NCI-H2081 (cell line): ENCODE data around the gene TBX2.
"Not testable (repeated sequence)": the region's sequence is repeated elsewhere in the genome, so short reads cannot be mapped to it uniquely, and the experiment has no call there.

Source experiments
- DNase-seq, 2 experiments: peaks; one replicate each; lab custom pipeline; 2025; lab: John Stamatoyannopoulos, UW

The TBX2 gene

GRCh38 chr17:61413661-61414126, 14.1 kb downstream of the TBX2 start:
- no peak for DNase-seq

GRCh38 chr17:61414141-61414935, 14.7 kb downstream of the TBX2 start:
- no peak for DNase-seq

- DNase-seq = no peak
These were observed 15.3 kb downstream of the TBX2 start for GRCh38 chr17:61414936-61415251.

- no peak for DNase-seq
These were observed 15.9 kb downstream of the TBX2 start for GRCh38 chr17:61415374-61416210.

GRCh38 chr17:61416211-61416539, 16.5 kb downstream of the TBX2 start:
- DNase-seq = no peak

GRCh38 chr17:61416540-61417363, 17.1 kb downstream of the TBX2 start:
- peak; percentile 66 to 67 for DNase-seq

GRCh38 chr17:61418449-61418848, 18.8 kb downstream of the TBX2 start:
- no peak for DNase-seq

- no peak for DNase-seq
These were observed 19.9 kb downstream of the TBX2 start for GRCh38 chr17:61419496-61420046.

- DNase-seq = no peak
These were observed 20.4 kb downstream of the TBX2 start for GRCh38 chr17:61420052-61420451.

GRCh38 chr17:61420745-61421398, 21.2 kb downstream of the TBX2 start:
- no peak for DNase-seq

GRCh38 chr17:61421460-61421859, 21.8 kb downstream of the TBX2 start:
- DNase-seq = no peak

- DNase-seq = no peak
These were observed 22.6 kb downstream of the TBX2 start for GRCh38 chr17:61422116-61422799.

- DNase-seq = no peak
These were observed 23.2 kb downstream of the TBX2 start for GRCh38 chr17:61422869-61423268.

GRCh38 chr17:61423967-61424649, 24.5 kb downstream of the TBX2 start:
- no peak for DNase-seq

- peak in 1 of 2 experiments; percentile 14 for DNase-seq
These were observed 26.2 kb downstream of the TBX2 start for GRCh38 chr17:61425682-61426481.

GRCh38 chr17:61426482-61427304, 27.1 kb downstream of the TBX2 start:
- DNase-seq = no peak

- no peak for DNase-seq
These were observed 27.9 kb downstream of the TBX2 start for GRCh38 chr17:61427567-61427966.

- no peak for DNase-seq
These were observed 29.6 kb downstream of the TBX2 start for GRCh38 chr17:61429274-61429673.

GRCh38 chr17:61429831-61430230, 30.2 kb downstream of the TBX2 start:
- not testable (repeated sequence) for DNase-seq
